ENCODE results near the gene DIDO1.

Gene DIDO1

GRCh38 chr20:62955519-62956386, 29.4 kb upstream of the DIDO1 start:
- Histone ChIP-seq H3K27me3 (ENCODE audit: control insufficient read depth, insufficient read depth, low read length) (no peaks in the 10 kb centered on the region), H3K4me1 (ENCODE audit: control insufficient read depth, insufficient read depth, low read length) (peaks cover 11% of the 10 kb centered on the region), H3K9me3 (ENCODE audit: control insufficient read depth, insufficient read depth, low read length) (no peaks in the 10 kb centered on the region), H3K36me3 (ENCODE audit: control insufficient read depth, insufficient read depth, low read length) (peaks cover 15% of the 10 kb centered on the region), H3K4me3 (ENCODE audit: low read length) (no peak overlapping the region), H3K27ac (ENCODE audit: low read length) (no peak overlapping the region)
- WGBS (ENCODE audit: insufficient coverage, insufficient read length): no CpG with 5 or more reads among the region's 23 CpGs
- DNase-seq (ENCODE audit: low read depth, low spot score): no peak

GRCh38 chr20:62953839-62954703, 27.8 kb upstream of the DIDO1 start:
- Histone ChIP-seq H3K4me1 (ENCODE audit: control insufficient read depth, insufficient read depth, low read length) (peaks cover 11% of the 10 kb centered on the region), H3K4me3 (ENCODE audit: low read length) (peak overlapping the region; percentile 6; the same call in 1 of the 2 replicates), H3K36me3 (ENCODE audit: control insufficient read depth, insufficient read depth, low read length) (peaks cover 18% of the 10 kb centered on the region), H3K9me3 (ENCODE audit: control insufficient read depth, insufficient read depth, low read length) (no peaks in the 10 kb centered on the region), H3K27me3 (ENCODE audit: control insufficient read depth, insufficient read depth, low read length) (no peaks in the 10 kb centered on the region), H3K27ac (ENCODE audit: low read length) (no peak overlapping the region)
- no peak for DNase-seq (ENCODE audit: low read depth, low spot score)
- WGBS (ENCODE audit: insufficient coverage, insufficient read length): no CpG with 5 or more reads among the region's 32 CpGs

DNA sequence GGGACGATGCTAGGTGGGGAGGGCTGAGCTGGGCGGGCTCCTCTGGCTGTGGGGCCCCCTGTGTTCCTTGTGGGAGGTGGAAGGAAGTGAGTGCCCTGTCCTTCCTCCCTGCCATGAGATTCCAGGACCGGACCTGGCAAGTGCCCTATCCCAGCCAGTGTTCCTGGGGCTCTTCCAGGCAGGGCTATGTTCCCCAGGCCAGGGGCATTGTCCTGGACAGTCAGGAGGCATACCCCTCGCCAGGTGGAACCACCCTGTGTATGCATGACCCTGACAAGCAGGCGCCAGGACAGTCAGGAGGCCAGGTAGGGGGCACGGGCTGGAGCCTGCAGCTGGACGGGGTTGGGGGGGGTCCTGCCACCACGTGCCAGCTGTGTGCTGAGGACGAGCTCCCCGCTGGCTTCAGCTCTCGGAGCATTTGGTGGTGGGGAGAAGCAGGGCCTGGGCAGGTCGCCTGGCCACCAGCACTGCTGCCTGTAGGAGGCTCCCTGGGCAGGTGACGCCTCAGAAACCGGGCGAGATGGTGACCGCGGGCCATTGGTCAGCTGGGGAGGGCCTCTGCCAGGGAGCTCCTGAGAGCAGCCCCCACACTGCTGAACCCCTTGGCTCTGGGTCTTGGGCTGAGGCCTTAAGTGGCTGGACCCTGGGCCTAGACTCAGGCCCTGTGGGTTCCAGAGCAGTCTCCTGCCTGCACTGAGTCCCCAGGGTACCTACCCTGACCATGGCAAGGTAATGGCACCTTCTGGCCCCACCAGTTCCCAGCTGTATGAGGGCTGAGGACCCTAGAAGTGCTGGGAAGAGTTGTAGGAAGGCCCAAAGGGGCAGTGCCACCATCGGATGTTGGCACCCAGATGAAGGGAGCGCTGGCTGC, 26.9 kb upstream of the DIDO1 start:
- no peak overlapping the region for H3K27ac ChIP-seq (ENCODE audit: low read length)
- H3K4me3 ChIP-seq (ENCODE audit: low read length): peak overlapping the region; percentile 56; the same call in 1 of the 2 replicates
- peaks cover 18% of the 10 kb centered on the region for H3K36me3 ChIP-seq (ENCODE audit: control insufficient read depth, insufficient read depth, low read length)
- DNase-seq (ENCODE audit: low read depth, low spot score): no peak
- no CpG with 5 or more reads among the region's 19 CpGs for whole genome bisulfite sequencing (ENCODE audit: insufficient coverage, insufficient read length)
- no peaks in the 10 kb centered on the region for H3K9me3 ChIP-seq (ENCODE audit: control insufficient read depth, insufficient read depth, low read length)
- peaks cover 11% of the 10 kb centered on the region for H3K4me1 ChIP-seq (ENCODE audit: control insufficient read depth, insufficient read depth, low read length)
- H3K27me3 ChIP-seq (ENCODE audit: control insufficient read depth, insufficient read depth, low read length): no peaks in the 10 kb centered on the region

DNA sequence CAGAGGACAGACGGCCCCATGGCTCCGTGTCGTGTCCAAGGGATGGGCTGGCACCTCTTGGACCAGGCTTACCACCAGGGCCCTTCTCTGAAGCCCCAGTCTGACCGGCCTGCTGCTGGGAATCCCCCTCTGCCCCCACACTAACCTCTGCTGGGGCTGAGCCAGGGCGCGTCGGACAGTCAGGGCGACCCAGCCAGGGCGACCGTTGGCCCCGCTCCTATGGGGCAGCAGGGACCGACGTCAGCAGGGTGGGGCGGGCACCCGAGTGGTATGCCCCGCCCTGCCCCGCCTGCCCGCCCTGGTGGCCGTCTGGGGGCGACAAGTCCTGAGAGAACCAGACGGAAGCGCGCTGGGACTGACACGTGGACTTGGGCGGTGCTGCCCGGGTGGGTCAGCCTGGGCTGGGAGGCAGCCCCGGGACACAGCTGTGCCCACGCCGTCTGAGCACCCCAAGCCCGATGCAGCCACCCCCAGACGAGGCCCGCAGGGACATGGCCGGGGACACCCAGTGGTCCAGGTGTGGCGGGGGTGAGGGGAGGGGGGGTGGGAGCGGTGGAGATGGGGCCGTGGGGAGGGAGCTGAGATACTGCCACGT, 26.2 kb upstream of the DIDO1 start, which contains the start of gene SLC17A9:
TSS of gene SLC17A9 (plus strand) at position 337 of the 595 bp plus-strand sequence. CDS start at position 459, 122 bp downstream.
- WGBS (ENCODE audit: insufficient coverage, insufficient read length): no CpG with 5 or more reads among the region's 37 CpGs

DNA sequence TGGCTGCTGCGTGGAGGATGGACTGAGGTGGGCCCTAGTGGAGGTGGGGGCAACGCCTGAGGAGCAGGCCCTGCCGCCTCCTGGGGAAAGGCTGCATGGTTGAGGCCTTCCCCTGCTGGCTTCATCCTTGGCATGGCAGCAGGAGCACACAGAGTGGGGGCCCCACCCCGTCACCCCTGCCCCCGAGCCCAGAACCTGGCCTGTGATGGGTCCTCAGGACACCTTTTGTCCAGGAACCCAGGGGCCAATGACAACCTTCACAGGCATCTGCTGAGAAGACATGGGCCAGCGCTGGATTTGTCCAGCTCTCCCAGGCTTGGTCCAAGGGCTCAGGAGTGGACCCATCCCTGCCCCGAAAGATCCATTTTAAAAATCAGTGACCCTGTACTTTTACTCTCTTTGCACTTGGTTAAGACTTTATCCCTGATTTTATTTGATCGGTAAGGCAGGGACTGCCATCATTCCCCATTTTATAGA, 25.6 kb upstream of the DIDO1 start:
- Histone ChIP-seq H3K4me3 (ENCODE audit: low read length) (peak overlapping the region; percentile 56; the same call in 1 of the 2 replicates), H3K36me3 (ENCODE audit: control insufficient read depth, insufficient read depth, low read length) (peaks cover 8% of the 10 kb centered on the region), H3K27ac (ENCODE audit: low read length) (no peak overlapping the region), H3K4me1 (ENCODE audit: control insufficient read depth, insufficient read depth, low read length) (peaks cover 11% of the 10 kb centered on the region), H3K27me3 (ENCODE audit: control insufficient read depth, insufficient read depth, low read length) (no peaks in the 10 kb centered on the region), H3K9me3 (ENCODE audit: control insufficient read depth, insufficient read depth, low read length) (no peaks in the 10 kb centered on the region)
- no peak for DNase-seq (ENCODE audit: low read depth, low spot score)
- WGBS (ENCODE audit: insufficient coverage, insufficient read length): no CpG with 5 or more reads among the region's 8 CpGs

More for the DNA sequence above, 26.2 kb upstream of the DIDO1 start, which contains the start of gene SLC17A9:
- H3K27ac ChIP-seq (ENCODE audit: low read length): no peak within 1 kb of the TSS
- no peak for DNase-seq (ENCODE audit: low read depth, low spot score)
- H3K4me1 ChIP-seq (ENCODE audit: control insufficient read depth, insufficient read depth, low read length): peaks cover 11% of the 10 kb centered on the region
- H3K4me3 ChIP-seq (ENCODE audit: low read length): peak within 1 kb of the TSS; percentile 56; the same call in 1 of the 2 replicates
- no peaks in the 10 kb centered on the region for H3K27me3 ChIP-seq (ENCODE audit: control insufficient read depth, insufficient read depth, low read length)
- peaks cover 12% of the 10 kb centered on the region for H3K36me3 ChIP-seq (ENCODE audit: control insufficient read depth, insufficient read depth, low read length)
- no peaks in the 10 kb centered on the region for H3K9me3 ChIP-seq (ENCODE audit: control insufficient read depth, insufficient read depth, low read length)

- DNase-seq (ENCODE audit: low read depth, low spot score): no peak
- Histone ChIP-seq H3K27me3 (ENCODE audit: control insufficient read depth, insufficient read depth, low read length) (no peaks in the 10 kb centered on the region), H3K27ac (ENCODE audit: low read length) (no peak overlapping the region), H3K4me3 (ENCODE audit: low read length) (no peak overlapping the region), H3K4me1 (ENCODE audit: control insufficient read depth, insufficient read depth, low read length) (peaks cover 11% of the 10 kb centered on the region), H3K36me3 (ENCODE audit: control insufficient read depth, insufficient read depth, low read length) (peaks cover 5% of the 10 kb centered on the region), H3K9me3 (ENCODE audit: control insufficient read depth, insufficient read depth, low read length) (no peaks in the 10 kb centered on the region)
- no CpG with 5 or more reads among the region's 11 CpGs for WGBS (ENCODE audit: insufficient coverage, insufficient read length)
Observed at GRCh38 chr20:62951143-62951895, 25.0 kb upstream of the DIDO1 start.

DNA sequence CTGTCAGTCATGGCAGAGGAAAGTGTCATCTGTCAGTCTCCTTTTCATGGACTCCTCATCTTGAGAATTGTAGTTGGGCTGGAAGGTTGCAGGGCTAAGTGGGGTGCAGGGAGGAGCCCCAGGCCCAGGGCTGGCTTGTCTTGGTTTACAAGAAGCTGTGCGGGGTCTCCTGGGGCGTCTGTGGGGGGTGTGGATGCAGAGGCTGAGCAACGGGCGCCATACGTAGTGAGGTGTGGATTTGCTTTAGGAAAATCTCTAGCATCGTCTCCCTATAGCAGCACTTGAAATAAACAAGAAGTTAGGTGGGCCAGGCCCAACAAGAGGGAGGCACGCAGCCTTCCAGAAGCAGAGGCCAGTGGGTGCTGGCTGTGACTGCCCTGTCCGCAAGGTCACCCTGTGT, 24.4 kb upstream of the DIDO1 start:
- H3K27ac ChIP-seq (ENCODE audit: low read length): no peak overlapping the region
- no peaks in the 10 kb centered on the region for H3K9me3 ChIP-seq (ENCODE audit: control insufficient read depth, insufficient read depth, low read length)
- no peaks in the 10 kb centered on the region for H3K27me3 ChIP-seq (ENCODE audit: control insufficient read depth, insufficient read depth, low read length)
- no peak overlapping the region for H3K4me3 ChIP-seq (ENCODE audit: low read length)
- no CpG with 5 or more reads among the region's 8 CpGs for WGBS (ENCODE audit: insufficient coverage, insufficient read length)
- H3K36me3 ChIP-seq (ENCODE audit: control insufficient read depth, insufficient read depth, low read length): peaks cover 11% of the 10 kb centered on the region
- peaks cover 11% of the 10 kb centered on the region for H3K4me1 ChIP-seq (ENCODE audit: control insufficient read depth, insufficient read depth, low read length)
- no peak for DNase-seq (ENCODE audit: low read depth, low spot score)

DNA sequence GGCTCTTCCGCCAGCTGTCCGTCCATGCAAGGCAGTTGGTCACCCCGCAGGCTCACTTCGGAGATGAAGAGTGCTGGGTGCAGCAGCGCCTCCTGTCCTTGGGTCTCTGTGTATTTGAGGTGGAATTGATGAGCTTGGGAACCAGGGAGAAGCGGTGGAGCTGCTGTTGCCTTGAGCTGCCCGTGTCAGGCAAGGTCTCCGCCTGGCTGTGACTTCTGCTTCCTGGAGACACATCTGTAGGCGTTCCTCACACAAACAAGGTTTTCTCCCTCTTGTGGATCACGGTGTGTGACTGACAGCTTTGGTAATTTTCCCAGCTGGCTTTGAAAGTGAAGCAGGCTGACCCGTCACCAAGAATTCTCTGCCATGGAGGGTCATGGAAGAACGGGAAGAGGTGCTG, 23.7 kb upstream of the DIDO1 start:
- Histone ChIP-seq H3K27ac (ENCODE audit: low read length) (no peak overlapping the region), H3K27me3 (ENCODE audit: control insufficient read depth, insufficient read depth, low read length) (no peaks in the 10 kb centered on the region), H3K4me3 (ENCODE audit: low read length) (no peak overlapping the region), H3K9me3 (ENCODE audit: control insufficient read depth, insufficient read depth, low read length) (no peaks in the 10 kb centered on the region), H3K4me1 (ENCODE audit: control insufficient read depth, insufficient read depth, low read length) (peaks cover 11% of the 10 kb centered on the region), H3K36me3 (ENCODE audit: control insufficient read depth, insufficient read depth, low read length) (peaks cover 16% of the 10 kb centered on the region)
- WGBS (ENCODE audit: insufficient coverage, insufficient read length): no CpG with 5 or more reads among the region's 12 CpGs
- no peak for DNase-seq (ENCODE audit: low read depth, low spot score)

DNA sequence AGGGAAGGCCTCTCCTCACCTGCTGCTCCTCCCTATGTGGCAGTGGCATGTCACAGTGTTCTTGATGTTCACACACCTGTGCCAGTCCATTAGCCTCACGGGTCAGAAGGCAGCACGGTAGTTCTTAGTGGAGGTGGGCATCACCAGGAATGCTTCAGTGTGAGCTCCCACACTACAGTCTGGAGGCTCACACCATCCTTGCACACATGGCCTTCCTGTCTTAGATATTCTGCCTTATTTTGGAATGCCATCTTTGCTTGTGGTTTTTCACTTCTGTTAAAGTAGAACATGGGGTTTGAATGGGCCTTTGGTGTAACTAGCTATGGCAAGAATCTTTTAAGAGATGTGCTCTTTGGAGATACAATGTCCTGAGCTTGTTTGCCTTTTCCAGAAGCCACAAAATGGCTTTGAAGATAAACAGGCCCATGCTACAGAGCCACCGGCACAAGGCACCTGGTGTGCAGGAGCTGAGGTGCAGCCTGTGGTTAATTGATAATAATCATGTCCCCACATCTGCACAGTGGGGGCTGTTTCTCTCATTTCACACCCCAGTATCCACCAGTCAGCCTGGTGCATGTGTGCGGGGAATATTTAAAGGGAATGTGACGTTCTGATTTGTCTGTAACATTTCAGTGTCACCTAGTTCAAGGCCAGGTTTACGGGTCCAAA, 23.0 kb upstream of the DIDO1 start:
- no CpG with 5 or more reads among the region's 6 CpGs for WGBS (ENCODE audit: insufficient coverage, insufficient read length)
- Histone ChIP-seq H3K36me3 (ENCODE audit: control insufficient read depth, insufficient read depth, low read length) (peaks cover 22% of the 10 kb centered on the region), H3K4me1 (ENCODE audit: control insufficient read depth, insufficient read depth, low read length) (peaks cover 7% of the 10 kb centered on the region), H3K9me3 (ENCODE audit: control insufficient read depth, insufficient read depth, low read length) (no peaks in the 10 kb centered on the region), H3K27ac (ENCODE audit: low read length) (no peak overlapping the region), H3K4me3 (ENCODE audit: low read length) (no peak overlapping the region), H3K27me3 (ENCODE audit: control insufficient read depth, insufficient read depth, low read length) (no peaks in the 10 kb centered on the region)
- no peak for DNase-seq (ENCODE audit: low read depth, low spot score)
